ENCODE measurements around the gene CLHC1.
A peak's percentile ranks its signal among the peaks of the same experiment; 100 is the strongest.
"Not testable (repeated sequence)": the region's sequence is repeated elsewhere in the genome, so short reads cannot be mapped to it uniquely, and the experiment has no call there.

Gene CLHC1

GRCh38 chr2:55232084-55232862 lies at the start of gene CLHC1, which contains the start of gene RPS27A:
TSS of gene CLHC1 (minus strand) at chr2:55232293. CDS start at chr2:55222411, 9,882 bp downstream.
TSS of gene RPS27A (plus strand) at chr2:55232688. CDS start at chr2:55232825, 137 bp downstream.
- DNase-seq: peak; percentile 98

GRCh38 chr2:55280851-55281546 lies 48.9 kb upstream of the CLHC1 start:
- DNase-seq: not testable (repeated sequence)

- DNase-seq: not testable (repeated sequence)
Measured at GRCh38 chr2:55279859-55280424, 47.8 kb upstream of the CLHC1 start.

GRCh38 chr2:55279214-55279835 lies 47.2 kb upstream of the CLHC1 start:
- not testable (repeated sequence) for DNase-seq

- no peak for DNase-seq
Measured at GRCh38 chr2:55277310-55277709, 45.2 kb upstream of the CLHC1 start.

GRCh38 chr2:55274346-55274745 lies 42.3 kb upstream of the CLHC1 start:
- not testable (repeated sequence) for DNase-seq

GRCh38 chr2:55269645-55269990 lies 37.5 kb upstream of the CLHC1 start:
- DNase-seq: peak; percentile 45

- DNase-seq: peak; percentile 97
Measured at GRCh38 chr2:55268907-55269644, 37.0 kb upstream of the CLHC1 start, which contains the start of gene MTIF2. TSS of gene MTIF2 (minus strand) at chr2:55269231. CDS start at chr2:55263858, 5,373 bp downstream.

GRCh38 chr2:55268288-55268906 lies 36.3 kb upstream of the CLHC1 start:
- peak; percentile 29 for DNase-seq

GRCh38 chr2:55259586-55259985 lies 27.5 kb upstream of the CLHC1 start:
- not testable (repeated sequence) for DNase-seq

GRCh38 chr2:55252832-55253231 lies 20.7 kb upstream of the CLHC1 start:
- no peak for DNase-seq

GRCh38 chr2:55247025-55247424 lies 14.9 kb upstream of the CLHC1 start:
- no peak for DNase-seq

GRCh38 chr2:55245411-55245810 lies 13.3 kb upstream of the CLHC1 start:
- DNase-seq: no peak

- DNase-seq: no peak
Measured at GRCh38 chr2:55242617-55243016, 10.5 kb upstream of the CLHC1 start.

GRCh38 chr2:55241582-55241981 lies 9.5 kb upstream of the CLHC1 start:
- not testable (repeated sequence) for DNase-seq

GRCh38 chr2:55239656-55240222 lies 7.6 kb upstream of the CLHC1 start:
- DNase-seq: no peak

- DNase-seq: peak; percentile 11
Measured at GRCh38 chr2:55236992-55237543, 5.0 kb upstream of the CLHC1 start.

GRCh38 chr2:55235724-55236538 lies 3.8 kb upstream of the CLHC1 start:
- peak; percentile 37 for DNase-seq

GRCh38 chr2:55233658-55233940 lies 1.5 kb upstream of the CLHC1 start:
- DNase-seq: no peak

GRCh38 chr2:55232863-55233657 lies 967 bp upstream of the CLHC1 start:
- DNase-seq: peak; percentile 58
